Subcutaneous abdominal adipose tissue (tissue), 5 donors: Measurements from ENCODE around the gene COPS3.

Source experiments
- H3K27ac ChIP-seq: one replicate; pipeline ENCODE4 v1.7.0; 2013; ENCODE audit warnings: low read depth, mild to moderate bottlenecking, inconsistent platforms, low read length, moderate library complexity
- H3K27me3 ChIP-seq, 5 donors: one replicate each; pipeline ENCODE4 v1.7.0; 2013; ENCODE audit warnings: low read length in 5 of 5, inconsistent platforms in 1 of 5; ENCODE audit not compliant: control insufficient read depth in 5 of 5, insufficient read depth in 4 of 5
- H3K36me3 ChIP-seq, 5 donors: one replicate each; pipeline ENCODE4 v1.7.0; 2013; ENCODE audit warnings: low read length in 5 of 5; ENCODE audit not compliant: control insufficient read depth in 5 of 5, insufficient read depth in 5 of 5
- H3K4me1 ChIP-seq, 5 donors: one replicate each; pipeline ENCODE4 v1.7.0; 2013; ENCODE audit warnings: low read length in 5 of 5, mild to moderate bottlenecking in 3 of 5, moderate library complexity in 1 of 5; ENCODE audit not compliant: control insufficient read depth in 5 of 5, insufficient read depth in 5 of 5
- H3K4me3 ChIP-seq, 5 donors: one replicate each; pipeline ENCODE4 v1.7.0; 2013; ENCODE audit warnings: low read length in 5 of 5, low read depth in 1 of 5
- H3K9ac ChIP-seq, 5 donors: one replicate each; pipeline ENCODE4 v1.7.0; 2013; ENCODE audit warnings: low read length in 5 of 5, mild to moderate bottlenecking in 4 of 5, moderate library complexity in 3 of 5
- H3K9me3 ChIP-seq, 5 donors: one replicate each; pipeline ENCODE4 v1.7.0; 2013; ENCODE audit warnings: low read length in 5 of 5; ENCODE audit not compliant: control insufficient read depth in 5 of 5
- donor health status: healthy.
- donor health status: healthy.
- donor health status: healthy.
- donor health status: healthy.
- donor health status: healthy.

The COPS3 gene

DNA sequence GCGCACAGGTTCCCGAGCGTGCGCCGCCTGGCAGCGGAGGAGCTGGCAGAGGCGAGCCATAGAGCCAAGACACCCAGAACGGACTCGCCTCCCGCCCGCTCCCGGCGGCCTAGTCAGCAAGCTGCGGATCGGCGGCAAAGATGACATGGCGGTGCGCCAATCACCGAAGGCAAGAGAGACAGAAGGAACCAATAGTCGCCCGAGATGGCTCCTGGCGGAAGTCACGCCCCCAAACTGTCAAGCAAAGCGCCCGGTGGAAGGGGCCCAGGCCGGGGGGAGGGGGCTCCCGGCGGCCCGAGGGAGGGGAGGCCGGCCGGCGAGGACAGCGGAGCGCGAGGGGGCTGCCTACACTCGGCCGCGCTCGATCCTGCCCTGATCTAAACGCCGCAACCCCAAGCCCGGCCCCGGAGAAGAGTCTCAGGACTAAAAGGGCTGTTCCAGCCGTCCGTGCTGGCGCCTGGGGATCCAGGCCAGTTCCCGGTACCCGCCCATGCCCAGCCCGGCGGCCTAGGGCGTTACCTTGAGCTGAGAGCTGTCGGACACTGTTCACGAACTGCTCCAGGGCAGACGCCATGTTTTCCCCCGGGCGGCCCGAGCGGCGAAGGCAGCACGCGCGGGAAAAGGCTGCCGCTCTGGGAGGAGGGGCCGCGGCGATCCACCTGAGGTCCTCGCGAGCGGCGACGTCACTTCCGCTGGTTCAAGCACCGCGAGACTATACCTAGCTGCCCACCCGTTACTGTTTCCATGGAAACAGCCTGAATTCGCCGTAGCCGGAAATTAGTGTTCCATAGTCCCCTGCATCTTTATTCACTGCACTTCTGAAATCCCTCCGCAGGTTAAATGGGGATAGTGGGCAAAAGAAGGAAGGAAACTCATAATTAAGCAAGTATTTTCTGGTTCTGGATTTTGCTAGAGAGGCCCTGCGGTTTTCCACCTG lies at the start of gene COPS3:
COPS3 (minus strand) TSS at position 634 of the 937 bp plus-strand sequence; CDS start at position 574, 60 bp downstream.
- peak within 1 kb of the TSS; percentile 11 to 100 (median 98) for H3K9ac ChIP-seq
- H3K27me3 ChIP-seq = no peaks in the 10 kb centered on the region
- H3K4me3 ChIP-seq = peak within 1 kb of the TSS; percentile 86 to 95 (median 88)
- H3K27ac ChIP-seq = peak within 1 kb of the TSS; percentile 98
- no peaks in the 10 kb centered on the region for H3K9me3 ChIP-seq
- H3K36me3 ChIP-seq = peaks cover 0 to 1% (median 0%) of the 10 kb centered on the region in 5 donors
- peaks cover 0 to 34% (median 28%) of the 10 kb centered on the region in 5 donors for H3K4me1 ChIP-seq

DNA sequence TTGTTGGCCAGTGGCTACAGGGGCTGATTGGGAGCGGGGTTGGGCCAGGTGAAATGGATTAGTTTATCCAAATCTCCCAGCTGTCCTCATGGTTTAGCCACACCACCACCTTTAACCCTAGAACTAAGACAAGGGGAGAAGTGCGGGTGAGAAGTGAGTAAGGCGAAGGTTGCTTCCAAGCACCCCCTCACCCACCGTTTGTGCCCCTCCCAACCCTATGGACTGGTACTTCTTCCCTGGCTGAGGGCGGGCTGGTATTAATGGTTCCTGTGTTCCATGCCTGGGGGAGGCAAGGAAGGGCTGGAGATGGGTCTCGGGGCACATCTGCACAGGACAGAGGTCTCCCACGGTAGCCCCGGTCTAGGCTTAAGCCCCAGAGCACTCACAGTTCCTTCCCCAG lies 47.2 kb upstream of the COPS3 start:
- Histone ChIP-seq H3K27me3 (no peaks in the 10 kb centered on the region), H3K27ac (no peak overlapping the region), H3K4me3 (no peak overlapping the region), H3K9me3 (no peaks in the 10 kb centered on the region), H3K36me3 (peaks cover 0 to 11% (median 4%) of the 10 kb centered on the region in 5 donors), H3K9ac (no peak overlapping the region), H3K4me1 (no peaks in the 10 kb centered on the region)

DNA sequence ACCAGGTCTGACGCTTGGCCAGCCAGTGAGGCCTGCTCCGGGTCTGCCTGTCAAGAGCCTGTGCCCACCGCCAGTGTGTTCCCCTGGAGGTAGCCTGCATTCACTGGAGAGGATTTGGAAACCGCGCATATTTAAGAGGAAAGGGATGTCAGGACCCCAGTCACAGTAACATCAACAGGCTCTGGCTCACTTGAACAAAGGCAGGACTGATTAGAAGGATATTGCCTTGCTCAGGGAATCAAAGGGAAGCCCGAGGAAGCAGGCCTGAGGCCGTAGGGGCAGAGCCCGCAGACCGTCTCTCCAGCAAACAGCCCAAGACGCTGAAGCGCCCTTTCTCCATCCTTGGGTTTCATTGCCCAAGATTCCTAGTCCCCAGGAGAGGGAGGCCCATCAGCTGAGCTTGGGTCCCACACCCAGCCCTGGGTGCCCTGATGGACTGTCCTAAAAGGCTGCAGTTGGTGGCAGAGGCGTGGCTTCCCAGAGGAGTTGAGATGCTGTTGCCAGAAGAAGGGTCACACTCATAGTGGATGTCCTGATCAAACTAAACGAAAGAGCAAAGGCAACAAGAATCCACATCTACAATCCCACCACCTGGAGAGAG lies 45.3 kb upstream of the COPS3 start:
- Histone ChIP-seq H3K4me3 (no peak overlapping the region), H3K9ac (no peak overlapping the region), H3K27ac (no peak overlapping the region), H3K9me3 (no peaks in the 10 kb centered on the region), H3K27me3 (no peaks in the 10 kb centered on the region), H3K4me1 (no peaks in the 10 kb centered on the region), H3K36me3 (peaks cover 0 to 16% (median 4%) of the 10 kb centered on the region in 5 donors)

DNA sequence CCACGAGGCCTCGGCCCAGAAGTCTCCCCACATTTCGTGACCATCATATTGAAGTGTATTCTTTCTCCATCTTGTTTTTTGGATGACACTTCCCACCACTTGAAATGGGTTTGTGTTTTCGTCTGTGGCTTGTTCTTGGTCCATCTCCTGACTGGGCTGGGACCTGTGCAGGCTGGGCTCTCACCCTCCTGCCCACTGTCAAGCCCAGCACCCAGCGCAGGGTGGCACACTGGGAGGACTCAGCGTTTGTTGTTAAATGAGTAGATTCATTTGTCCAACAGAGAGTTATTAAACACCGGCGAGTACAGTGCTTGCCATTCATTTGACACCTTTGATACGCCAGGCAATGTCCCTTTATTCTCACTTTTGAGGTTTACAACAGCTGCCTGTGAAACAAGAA lies 44.8 kb upstream of the COPS3 start:
- H3K27me3 ChIP-seq = no peaks in the 10 kb centered on the region
- no peaks in the 10 kb centered on the region for H3K9me3 ChIP-seq
- H3K4me3 ChIP-seq = no peak overlapping the region
- H3K27ac ChIP-seq = no peak overlapping the region
- H3K9ac ChIP-seq = no peak overlapping the region
- peaks cover 0 to 16% (median 4%) of the 10 kb centered on the region in 5 donors for H3K36me3 ChIP-seq
- no peaks in the 10 kb centered on the region for H3K4me1 ChIP-seq

DNA sequence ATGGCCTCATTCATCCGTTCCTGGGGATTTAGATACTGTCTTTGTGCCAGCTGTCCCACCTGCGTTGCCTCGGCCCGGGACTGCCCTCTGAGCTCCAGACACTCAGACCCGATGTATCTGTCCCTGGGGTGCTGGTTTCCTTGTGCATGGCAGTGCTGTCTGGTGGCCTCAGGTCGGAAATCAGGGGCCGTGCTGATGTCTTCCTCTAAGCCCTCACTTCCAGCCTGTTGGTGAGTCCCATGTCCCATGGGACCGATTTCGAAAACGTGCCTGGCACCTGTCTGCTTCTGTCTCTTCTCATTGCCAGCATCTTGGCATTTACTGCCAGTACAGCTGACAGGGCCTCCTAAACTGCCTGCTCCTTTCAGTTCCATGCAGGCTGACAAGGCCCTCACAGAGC lies 44.2 kb upstream of the COPS3 start:
- no peak overlapping the region for H3K27ac ChIP-seq
- peaks cover 0 to 16% (median 4%) of the 10 kb centered on the region in 5 donors for H3K36me3 ChIP-seq
- no peak overlapping the region for H3K4me3 ChIP-seq
- H3K9me3 ChIP-seq = no peaks in the 10 kb centered on the region
- H3K4me1 ChIP-seq = no peaks in the 10 kb centered on the region
- no peak overlapping the region for H3K9ac ChIP-seq
- H3K27me3 ChIP-seq = no peaks in the 10 kb centered on the region

GRCh38 chr17:17324616-17325015 lies 43.6 kb upstream of the COPS3 start:
- Histone ChIP-seq H3K27me3 (no peaks in the 10 kb centered on the region), H3K27ac (no peak overlapping the region), H3K4me3 (no peak overlapping the region), H3K4me1 (no peaks in the 10 kb centered on the region), H3K36me3 (peaks cover 0 to 16% (median 4%) of the 10 kb centered on the region in 5 donors), H3K9me3 (no peaks in the 10 kb centered on the region), H3K9ac (no peak overlapping the region)

DNA sequence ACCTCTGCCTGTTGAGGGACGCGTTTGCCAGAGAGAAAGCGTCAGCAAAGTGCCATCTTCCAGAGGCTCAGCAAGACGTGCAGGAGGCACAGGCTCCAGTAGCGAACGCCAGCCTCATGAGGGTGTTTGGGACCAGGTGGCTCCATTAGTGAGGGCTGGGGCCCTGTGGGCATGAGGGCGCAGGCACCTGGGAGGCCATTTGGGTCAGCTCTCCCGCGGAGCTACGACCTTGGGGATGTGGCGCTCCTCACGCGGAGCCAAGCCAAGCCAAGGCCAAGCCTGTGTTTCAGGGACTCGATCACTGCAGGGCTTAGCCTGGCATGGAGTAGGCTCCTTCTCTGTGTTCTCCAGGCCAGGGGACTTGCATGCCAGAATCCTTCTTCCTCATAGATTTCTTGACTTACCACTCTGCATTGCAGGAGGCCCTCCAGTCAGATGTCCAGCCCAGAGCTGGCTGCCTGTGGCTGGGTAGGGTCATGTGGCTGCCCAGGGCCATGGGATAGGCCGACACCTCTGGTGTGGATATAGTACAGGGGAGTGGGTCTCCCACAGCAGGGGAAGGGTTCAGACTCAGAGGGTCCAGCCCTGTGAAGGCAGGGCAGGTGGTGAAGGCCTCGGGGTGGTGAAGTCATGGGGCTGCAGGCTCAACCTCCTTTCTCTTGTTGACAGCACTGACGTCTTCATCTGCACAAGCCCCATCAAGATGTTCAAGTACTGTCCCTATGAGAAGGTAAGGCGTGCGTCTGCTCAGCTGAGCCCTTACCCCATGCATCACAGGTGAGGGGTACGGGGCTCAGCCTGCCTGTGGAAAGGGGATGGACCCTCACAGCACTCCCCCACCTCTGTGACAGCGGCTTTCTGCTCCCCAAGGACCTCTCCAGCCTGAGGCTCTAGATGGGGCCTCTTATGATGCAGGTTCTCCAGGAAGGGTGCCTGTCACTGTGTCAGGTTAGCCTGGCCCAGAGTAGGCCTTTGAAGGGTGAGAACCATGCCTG lies 41.8 kb upstream of the COPS3 start:
- Histone ChIP-seq H3K36me3 (peaks cover 0 to 16% (median 4%) of the 10 kb centered on the region in 5 donors), H3K4me1 (no peaks in the 10 kb centered on the region), H3K9ac (no peak overlapping the region), H3K4me3 (no peak overlapping the region), H3K27me3 (no peaks in the 10 kb centered on the region), H3K9me3 (no peaks in the 10 kb centered on the region), H3K27ac (no peak overlapping the region)

DNA sequence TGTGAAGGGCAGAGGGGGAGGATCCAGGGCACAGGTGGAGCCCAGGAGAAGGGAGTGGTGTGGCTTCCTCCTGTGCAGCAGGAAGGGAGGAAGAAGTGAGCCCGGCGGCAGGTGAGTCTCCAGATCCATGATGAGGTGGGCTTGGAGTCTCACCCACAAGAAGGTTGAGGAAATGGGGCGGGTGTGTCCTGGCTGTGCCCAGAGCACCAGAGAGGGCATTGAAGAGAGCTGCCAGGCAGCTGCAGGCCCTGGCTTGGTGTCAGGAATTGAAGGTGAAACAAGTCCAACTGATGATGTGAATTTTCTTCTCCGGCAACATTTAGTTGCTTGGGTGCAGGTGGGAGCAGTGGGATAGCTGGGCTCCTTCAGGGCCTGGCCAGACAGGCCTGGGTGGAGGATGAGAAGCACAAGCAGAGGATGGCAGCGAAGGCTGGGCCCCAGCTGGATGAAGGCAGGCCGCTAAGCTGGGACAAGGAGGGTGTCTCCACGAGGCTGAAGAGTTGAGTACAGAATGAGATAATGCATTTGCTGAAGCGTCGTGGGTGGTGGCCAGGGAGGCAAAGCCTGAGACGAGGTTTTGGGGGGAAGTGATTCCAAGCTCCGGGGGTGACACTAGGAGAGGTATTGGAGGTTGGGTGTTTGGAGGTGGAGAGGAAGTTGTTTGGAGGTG lies 40.4 kb upstream of the COPS3 start:
- H3K4me1 ChIP-seq = no peaks in the 10 kb centered on the region
- no peaks in the 10 kb centered on the region for H3K9me3 ChIP-seq
- no peak overlapping the region for H3K4me3 ChIP-seq
- peaks cover 0 to 14% (median 4%) of the 10 kb centered on the region in 5 donors for H3K36me3 ChIP-seq
- H3K27me3 ChIP-seq = no peaks in the 10 kb centered on the region
- no peak overlapping the region for H3K27ac ChIP-seq
- no peak overlapping the region for H3K9ac ChIP-seq

- H3K9me3 ChIP-seq = no peaks in the 10 kb centered on the region
- H3K27me3 ChIP-seq = no peaks in the 10 kb centered on the region
- H3K27ac ChIP-seq = no peak overlapping the region
- H3K9ac ChIP-seq = no peak overlapping the region
- H3K4me1 ChIP-seq = no peaks in the 10 kb centered on the region
- no peak overlapping the region for H3K4me3 ChIP-seq
- peaks cover 0 to 9% (median 2%) of the 10 kb centered on the region in 5 donors for H3K36me3 ChIP-seq
Observed at GRCh38 chr17:17320911-17321220, 39.8 kb upstream of the COPS3 start.
